ENCODE measurements around the gene KANSL1L.

KANSL1L gene

GRCh38 chr2:209976698-209977385, 194.4 kb downstream of the KANSL1L start:
- ChIA-PET CTCF (interaction anchor here (1.0 to 6.6 kb wide), 11 partner anchors 16 to 423 kb away, joined by 3 to 101 read pairs (median 4); no protein-coding TSS in a partner anchor), POLR2A (no interaction called here)
- no peak for TF ChIP-seq CTCF (IDR thresholded peaks at IDR 0.05; ENCODE audit: insufficient read depth, low read length, missing control alignments)
- no peak overlapping the region for H3K4me3 ChIP-seq (ENCODE audit: low read depth, low read length)
- DNase-seq (ENCODE audit: low read depth, low spot score): no peak

- TF ChIP-seq CTCF (IDR thresholded peaks at IDR 0.05; ENCODE audit: insufficient read depth, low read length, missing control alignments): no peak
- H3K4me3 ChIP-seq (ENCODE audit: low read depth, low read length): no peak overlapping the region
- ChIA-PET CTCF (interaction anchor here (1.2 to 6.6 kb wide), 2 partner anchors 14 to 223 kb away, joined by 4 to 101 read pairs; no protein-coding TSS in a partner anchor), POLR2A (no interaction called here)
- DNase-seq (ENCODE audit: low read depth, low spot score): no peak
Observed at GRCh38 chr2:209974576-209974975, 196.6 kb downstream of the KANSL1L start.

- ChIA-PET POLR2A (no interaction called here), CTCF (interaction anchor here (0.9 to 6.6 kb wide), 4 partner anchors 12 to 426 kb away, joined by 3 to 101 read pairs (median 4); no protein-coding TSS in a partner anchor)
- H3K4me3 ChIP-seq (ENCODE audit: low read depth, low read length): no peak overlapping the region
- DNase-seq (ENCODE audit: low read depth, low spot score): no peak
- TF ChIP-seq CTCF (IDR thresholded peaks at IDR 0.05; ENCODE audit: insufficient read depth, low read length, missing control alignments): no peak
Observed at GRCh38 chr2:209973328-209973727, 197.9 kb downstream of the KANSL1L start.

Measured in AG04449 (cell line).